Measurements from ENCODE around the gene ARL5C.

DNA sequence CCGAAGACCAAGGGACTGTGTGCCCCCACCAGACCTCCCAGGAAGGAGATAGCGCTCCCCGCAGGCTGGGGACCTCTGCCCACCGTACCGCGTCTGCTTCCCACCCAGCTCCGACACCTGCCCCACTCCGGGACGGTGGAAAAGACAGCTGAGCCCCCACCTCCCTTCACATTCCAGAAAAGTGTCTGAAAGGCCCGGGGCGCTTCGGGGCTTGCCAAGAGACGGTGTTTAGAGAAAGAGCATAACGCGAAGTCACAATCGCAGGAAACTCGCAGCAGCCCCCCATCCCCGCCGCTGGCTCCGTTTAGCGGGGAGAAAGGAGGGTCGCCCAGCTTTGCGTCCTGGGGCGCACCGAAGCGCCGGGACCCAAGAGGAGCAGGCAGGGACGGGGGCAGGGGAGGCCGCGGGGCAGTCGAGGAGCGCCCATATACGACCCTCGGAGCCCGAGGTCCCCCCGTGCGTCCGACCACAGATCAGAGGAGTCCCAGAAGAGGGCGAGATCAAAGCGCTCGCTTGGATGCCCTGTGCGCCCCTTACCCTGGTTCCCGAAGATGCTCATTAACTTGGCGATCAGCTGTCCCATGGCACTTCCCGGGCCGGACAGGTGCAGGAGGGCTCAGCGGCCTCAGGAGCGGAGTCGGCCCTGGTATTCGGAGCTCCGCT is 652 bp downstream of the ARL5C start:
- TF ChIP-seq, protein P1, sequence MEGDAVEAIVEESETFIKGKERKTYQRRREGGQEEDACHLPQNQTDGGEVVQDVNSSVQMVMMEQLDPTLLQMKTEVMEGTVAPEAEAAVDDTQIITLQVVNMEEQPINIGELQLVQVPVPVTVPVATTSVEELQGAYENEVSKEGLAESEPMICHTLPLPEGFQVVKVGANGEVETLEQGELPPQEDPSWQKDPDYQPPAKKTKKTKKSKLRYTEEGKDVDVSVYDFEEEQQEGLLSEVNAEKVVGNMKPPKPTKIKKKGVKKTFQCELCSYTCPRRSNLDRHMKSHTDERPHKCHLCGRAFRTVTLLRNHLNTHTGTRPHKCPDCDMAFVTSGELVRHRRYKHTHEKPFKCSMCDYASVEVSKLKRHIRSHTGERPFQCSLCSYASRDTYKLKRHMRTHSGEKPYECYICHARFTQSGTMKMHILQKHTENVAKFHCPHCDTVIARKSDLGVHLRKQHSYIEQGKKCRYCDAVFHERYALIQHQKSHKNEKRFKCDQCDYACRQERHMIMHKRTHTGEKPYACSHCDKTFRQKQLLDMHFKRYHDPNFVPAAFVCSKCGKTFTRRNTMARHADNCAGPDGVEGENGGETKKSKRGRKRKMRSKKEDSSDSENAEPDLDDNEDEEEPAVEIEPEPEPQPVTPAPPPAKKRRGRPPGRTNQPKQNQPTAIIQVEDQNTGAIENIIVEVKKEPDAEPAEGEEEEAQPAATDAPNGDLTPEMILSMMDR (IDR thresholded peaks at IDR 0.05): no peak
- TF ChIP-seq EZH2 (IDR thresholded peaks at IDR 0.05; ENCODE audit: borderline replicate concordance, insufficient read depth, low read depth, low read length, poor library complexity, severe bottlenecking): no peak

All from B cell (primary cell).